Astrocyte (in vitro differentiated cells and primary cell): ENCODE measurements around the gene LRRFIP1.

ENCODE experiments used
- CTCF ChIP-seq: IDR thresholded peaks from 2 replicates; pipeline ENCODE4 v1.5.1; 2011; ENCODE audit warnings: low read depth, mild to moderate bottlenecking, inconsistent platforms, low read length, moderate library complexity; ENCODE audit not compliant: insufficient read depth
- EZH2 ChIP-seq: IDR thresholded peaks from 2 replicates; pipeline ENCODE4 v1.6.1; 2012; ENCODE audit warnings: mild to moderate bottlenecking, low read length, inconsistent platforms; ENCODE audit not compliant: insufficient read depth

- TF ChIP-seq CTCF (no peak), EZH2 (no peak)
Observed at GRCh38 chr2:237599465-237600110, 27.8 kb upstream of the LRRFIP1 start.
